Activated CD8-positive, alpha-beta T cell treated with anti-CD3 and anti-CD28 coated beads for 36 hours (primary cell): ENCODE measurements around the gene DCTD. TPM values are rescaled to one million over a fixed set of nuclear protein-coding genes. Genes with fewer than 3 reads are reported as not detected.

Experiments used
- ATAC-seq: fragments of 200-7000 bp; cut with Tn5 transposase; one replicate; pipeline ENCODE4 v1.10.0; 2021; ENCODE audit warnings: mild to moderate bottlenecking, moderate library complexity
- CTCF ChIA-PET: fragments of 350-600 bp; sonication (Branson Sonifier 250); formaldehyde crosslinking; loops from one replicate; lab custom pipeline; 2021; ENCODE audit warnings: antibody characterized with exemption; lab: Charles Lee
- POLR2A ChIA-PET: fragments of 350-600 bp; sonication (Branson Sonifier 250); formaldehyde crosslinking; loops from one replicate; lab custom pipeline; 2021; ENCODE audit warnings: antibody characterized with exemption; lab: Charles Lee
- DNase-seq: peaks from one replicate; pipeline ENCODE4 v3.0.0-alpha.2; 2020
- H3K27ac Mint-ChIP-seq: one replicate; pipeline ENCODE4 v1.8.0; 2021; ENCODE audit warnings: mild to moderate bottlenecking, mixed read lengths
- H3K27me3 Mint-ChIP-seq: one replicate; pipeline ENCODE4 v1.8.0; 2021; ENCODE audit warnings: mixed read lengths
- H3K36me3 Mint-ChIP-seq: one replicate; pipeline ENCODE4 v1.8.0; 2021; ENCODE audit warnings: low read depth, mixed read lengths
- H3K4me1 Mint-ChIP-seq: one replicate; pipeline ENCODE4 v1.8.0; 2021; ENCODE audit warnings: low read depth, mixed read lengths
- H3K4me3 Mint-ChIP-seq: one replicate; pipeline ENCODE4 v1.8.0; 2021; ENCODE audit warnings: mild to moderate bottlenecking, moderate library complexity, mixed read lengths
- H3K9me3 Mint-ChIP-seq: one replicate; pipeline ENCODE4 v1.8.0; 2021; ENCODE audit warnings: mixed read lengths
- CTCF ChIP-seq: fragments of 200-600 bp; IDR thresholded peaks from one replicate; pipeline ENCODE4 v1.8.0; 2022; ENCODE audit warnings: antibody characterized with exemption, mild to moderate bottlenecking
- intact Hi-C: fragments of 100-400 bp; cut with micrococcal nuclease; formaldehyde crosslinking; loops from one replicate; pipeline ENCODE4 v1.10.0; 2022
- total RNA-seq, 2 experiments: library from RNA; stranded (reverse); gene quantifications; one replicate each; pipeline ENCODE4 v1.2.3, GENCODE V29; 2021

Gene DCTD
- total RNA-seq, 2 experiments from 2014 or later = 128 to 131 TPM

- POLR2A ChIA-PET = interaction anchor here (1.2 kb wide), 1 partner anchor 9 kb away, joined by 3 read pairs; no protein-coding TSS in a partner anchor
- CTCF ChIA-PET = no interaction called here
- TF ChIP-seq CTCF = no peak
These were observed 18.7 kb downstream of the DCTD start for GRCh38 chr4:182898479-182898799.

GRCh38 chr4:182897601-182898478 is 19.3 kb downstream of the DCTD start:
- no peaks in the 10 kb centered on the region for H3K4me1 Mint-ChIP-seq
- intact Hi-C loops = no loop called here
- POLR2A ChIA-PET = interaction anchor here (1.2 kb wide), 1 partner anchor 10 kb away, joined by 3 read pairs; no protein-coding TSS in a partner anchor
- TF ChIP-seq CTCF = no peak
- peaks cover 56% of the 10 kb centered on the region for H3K36me3 Mint-ChIP-seq
- CTCF ChIA-PET = no interaction called here
- no peak for ATAC-seq
- H3K27ac Mint-ChIP-seq = no peak overlapping the region
- no peaks in the 10 kb centered on the region for H3K9me3 Mint-ChIP-seq
- H3K4me3 Mint-ChIP-seq = no peak overlapping the region
- H3K27me3 Mint-ChIP-seq = no peaks in the 10 kb centered on the region
- no peak for DNase-seq

More at GRCh38 chr4:182898479-182898799, 18.7 kb downstream of the DCTD start:
- Mint-ChIP-seq H3K36me3 (peaks cover 54% of the 10 kb centered on the region), H3K4me1 (no peaks in the 10 kb centered on the region), H3K4me3 (no peak overlapping the region), H3K27ac (peak overlapping the region; percentile 32), H3K9me3 (no peaks in the 10 kb centered on the region), H3K27me3 (no peaks in the 10 kb centered on the region)
- DNase-seq (no peak), ATAC-seq (no peak)
- intact Hi-C loops = no loop called here

- DNase-seq (no peak), ATAC-seq (no peak)
- Mint-ChIP-seq H3K36me3 (peaks cover 64% of the 10 kb centered on the region), H3K4me1 (no peaks in the 10 kb centered on the region), H3K9me3 (no peaks in the 10 kb centered on the region), H3K27me3 (no peaks in the 10 kb centered on the region), H3K4me3 (no peak overlapping the region), H3K27ac (no peak overlapping the region)
- intact Hi-C loops = no loop called here
- ChIA-PET CTCF (no interaction called here), POLR2A (interaction anchor here (1.5 kb wide), 1 partner anchor 15 kb away, joined by 5 read pairs; no protein-coding TSS in a partner anchor)
- no peak for TF ChIP-seq CTCF
These were observed 20.8 kb downstream of the DCTD start for GRCh38 chr4:182896421-182896820.

GRCh38 chr4:182895791-182896292 is 21.3 kb downstream of the DCTD start:
- POLR2A ChIA-PET = interaction anchor here (1.5 kb wide), 1 partner anchor 15 kb away, joined by 5 read pairs; no protein-coding TSS in a partner anchor
- intact Hi-C loops = no loop called here
- no peaks in the 10 kb centered on the region for H3K9me3 Mint-ChIP-seq
- TF ChIP-seq CTCF = no peak
- H3K36me3 Mint-ChIP-seq = peaks cover 69% of the 10 kb centered on the region
- no peak overlapping the region for H3K27ac Mint-ChIP-seq
- H3K4me1 Mint-ChIP-seq = no peaks in the 10 kb centered on the region
- no peak overlapping the region for H3K4me3 Mint-ChIP-seq
- ATAC-seq (no peak), DNase-seq (no peak)
- no peaks in the 10 kb centered on the region for H3K27me3 Mint-ChIP-seq
- CTCF ChIA-PET = no interaction called here
